SK-N-MC (cell line): ENCODE results near the gene DIAPH2.

Experiments
- EZH2 ChIP-seq: fragments of 200-600 bp; sonication (generic); IDR thresholded peaks from one replicate; pipeline ENCODE4 v1.6.1; 2017; ENCODE audit warnings: antibody characterized with exemption
- FOXP2 ChIP-seq: optimal IDR thresholded peaks from 2 replicates; pipeline ENCODE3; 2011; ENCODE audit warnings: mild to moderate bottlenecking, moderate library complexity; ENCODE audit not compliant: insufficient read depth; ENCODE audit errors: extremely low read length, control extremely low read depth
- POLR2AphosphoS5 ChIP-seq: IDR thresholded peaks from 2 replicates; pipeline ENCODE4 v1.6.1; 2012; ENCODE audit warnings: mild to moderate bottlenecking, low read depth, low read length, borderline replicate concordance

DNA sequence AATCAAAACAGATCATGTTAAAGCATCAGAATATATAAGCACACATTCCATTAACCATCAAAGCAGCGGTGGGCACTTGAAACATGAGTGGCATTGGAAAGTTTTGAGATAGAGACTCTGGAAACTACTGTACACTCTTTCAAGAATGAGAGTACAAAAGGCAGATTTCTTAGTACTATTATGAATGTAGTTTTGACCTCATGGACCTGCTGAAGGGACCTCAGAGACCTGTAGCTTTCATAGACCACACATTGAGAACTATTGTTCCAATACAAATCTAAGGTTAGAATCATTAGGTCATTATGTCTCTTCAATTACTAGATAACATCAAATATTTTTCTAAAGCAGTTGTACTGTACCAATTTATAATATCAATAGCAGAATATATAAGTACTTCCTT is 482.7 kb downstream of the DIAPH2 start:
- TF ChIP-seq EZH2 (no peak), POLR2AphosphoS5 (no peak), FOXP2 (no peak)
